Muscle layer of colon (tissue), 2 donors: ENCODE results near the gene AMDHD1.

Experiments used
- H3K27ac ChIP-seq: one replicate; pipeline ENCODE4 v1.7.0; 2013; ENCODE audit warnings: low read depth, mild to moderate bottlenecking, low read length, moderate library complexity
- H3K27me3 ChIP-seq, 2 donors: one replicate each; pipeline ENCODE4 v1.7.0; 2013; ENCODE audit warnings: low read length in 2 of 2, mild to moderate bottlenecking in 2 of 2; ENCODE audit not compliant: insufficient read depth in 2 of 2, control insufficient read depth in 1 of 2
- H3K36me3 ChIP-seq: one replicate; pipeline ENCODE4 v1.7.0; 2013; ENCODE audit warnings: mild to moderate bottlenecking, low read length; ENCODE audit not compliant: insufficient read depth
- H3K4me1 ChIP-seq: one replicate; pipeline ENCODE4 v1.7.0; 2013; ENCODE audit warnings: mild to moderate bottlenecking, low read length; ENCODE audit not compliant: insufficient read depth
- H3K4me3 ChIP-seq, 2 donors: one replicate each; pipeline ENCODE4 v1.7.0; 2013; ENCODE audit warnings: low read length in 2 of 2, low read depth in 1 of 2, mild to moderate bottlenecking in 1 of 2, moderate library complexity in 1 of 2
- H3K9ac ChIP-seq: one replicate; pipeline ENCODE4 v1.7.0; 2013; ENCODE audit warnings: low read length
- H3K9me3 ChIP-seq: one replicate; pipeline ENCODE4 v1.7.0; 2013; ENCODE audit warnings: mild to moderate bottlenecking, low read length
- donor health status: abdominal sarcoma.
- donor health status: Adenocarcinoma of cecum.

AMDHD1 gene

GRCh38 chr12:95943330-95943842 is at the start of gene AMDHD1:
Gene AMDHD1, plus strand, starts transcription at chr12:95943331. Its CDS starts 68 bp downstream, at chr12:95943399.
- no peaks in the 10 kb centered on the region for H3K9me3 ChIP-seq
- peaks cover 6% of the 10 kb centered on the region for H3K4me1 ChIP-seq
- H3K4me3 ChIP-seq: peak within 1 kb of the TSS; percentile 62 to 93
- H3K9ac ChIP-seq: peak within 1 kb of the TSS; percentile 46
- no peaks in the 10 kb centered on the region for H3K36me3 ChIP-seq
- H3K27ac ChIP-seq: peak within 1 kb of the TSS; percentile 81
- H3K27me3 ChIP-seq: no peaks in the 10 kb centered on the region

- Histone ChIP-seq H3K36me3 (no peaks in the 10 kb centered on the region), H3K4me3 (no peak overlapping the region), H3K9ac (no peak overlapping the region), H3K27ac (no peak overlapping the region), H3K27me3 (no peaks in the 10 kb centered on the region), H3K4me1 (no peaks in the 10 kb centered on the region), H3K9me3 (no peaks in the 10 kb centered on the region)
Observed at GRCh38 chr12:95896846-95897245, 46.3 kb upstream of the AMDHD1 start.

GRCh38 chr12:95898081-95898480 is 45.0 kb upstream of the AMDHD1 start:
- no peak overlapping the region for H3K4me3 ChIP-seq
- H3K36me3 ChIP-seq: no peaks in the 10 kb centered on the region
- H3K27ac ChIP-seq: no peak overlapping the region
- H3K4me1 ChIP-seq: no peaks in the 10 kb centered on the region
- H3K9ac ChIP-seq: no peak overlapping the region
- no peaks in the 10 kb centered on the region for H3K9me3 ChIP-seq
- no peaks in the 10 kb centered on the region for H3K27me3 ChIP-seq

DNA sequence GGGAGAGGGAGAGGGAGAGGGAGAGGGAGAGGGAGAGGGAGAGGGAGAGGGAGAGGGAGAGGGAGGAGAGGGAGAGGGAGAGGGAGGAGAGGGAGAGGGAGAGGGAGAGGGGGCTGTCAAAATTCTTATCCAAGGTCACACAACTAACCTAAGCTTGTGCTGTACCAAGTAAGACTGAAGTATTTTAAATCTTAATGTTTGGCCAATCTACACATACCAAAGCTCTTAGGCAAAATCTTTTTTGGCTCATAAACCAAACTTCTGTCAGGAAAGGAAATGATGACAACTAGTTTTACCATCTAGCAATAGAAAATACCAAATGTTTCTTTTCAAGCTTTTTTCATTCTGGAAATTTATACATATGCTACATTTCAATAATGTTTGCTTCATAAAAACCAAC is 34.6 kb upstream of the AMDHD1 start:
- Histone ChIP-seq H3K9ac (no peak overlapping the region), H3K4me1 (no peaks in the 10 kb centered on the region), H3K36me3 (no peaks in the 10 kb centered on the region), H3K9me3 (no peaks in the 10 kb centered on the region), H3K27ac (no peak overlapping the region), H3K4me3 (no peak overlapping the region), H3K27me3 (no peaks in the 10 kb centered on the region)

GRCh38 chr12:95909871-95910270 is 33.3 kb upstream of the AMDHD1 start:
- no peaks in the 10 kb centered on the region for H3K4me1 ChIP-seq
- H3K9ac ChIP-seq: no peak overlapping the region
- H3K9me3 ChIP-seq: no peaks in the 10 kb centered on the region
- no peak overlapping the region for H3K4me3 ChIP-seq
- H3K36me3 ChIP-seq: no peaks in the 10 kb centered on the region
- H3K27ac ChIP-seq: no peak overlapping the region
- H3K27me3 ChIP-seq: no peaks in the 10 kb centered on the region

GRCh38 chr12:95918194-95918993 is 24.7 kb upstream of the AMDHD1 start:
- Histone ChIP-seq H3K4me1 (no peaks in the 10 kb centered on the region), H3K27me3 (no peaks in the 10 kb centered on the region), H3K9me3 (no peaks in the 10 kb centered on the region), H3K4me3 (no peak overlapping the region), H3K9ac (no peak overlapping the region), H3K27ac (no peak overlapping the region), H3K36me3 (no peaks in the 10 kb centered on the region)

DNA sequence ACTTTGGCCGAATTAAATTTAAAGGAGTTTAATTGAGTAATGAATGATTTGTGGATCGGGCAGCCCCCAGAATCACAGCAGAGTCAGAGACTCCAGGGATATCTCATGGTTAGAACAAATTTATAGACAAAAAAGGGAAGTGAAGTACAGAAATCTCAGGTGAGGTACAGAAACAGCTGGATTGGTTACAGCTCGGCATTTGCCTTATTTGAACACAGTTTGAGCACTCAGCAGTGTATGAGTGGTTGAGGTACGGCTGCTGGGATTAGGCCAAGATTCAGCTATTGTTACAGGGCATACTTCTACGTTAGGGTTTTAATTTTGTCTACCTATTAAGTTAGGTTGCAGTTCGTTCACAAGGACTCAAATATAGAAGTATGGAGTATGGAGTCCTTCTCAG is 24.0 kb upstream of the AMDHD1 start:
- H3K36me3 ChIP-seq: no peaks in the 10 kb centered on the region
- no peaks in the 10 kb centered on the region for H3K9me3 ChIP-seq
- no peak overlapping the region for H3K4me3 ChIP-seq
- H3K27me3 ChIP-seq: no peaks in the 10 kb centered on the region
- no peaks in the 10 kb centered on the region for H3K4me1 ChIP-seq
- no peak overlapping the region for H3K27ac ChIP-seq
- H3K9ac ChIP-seq: no peak overlapping the region

DNA sequence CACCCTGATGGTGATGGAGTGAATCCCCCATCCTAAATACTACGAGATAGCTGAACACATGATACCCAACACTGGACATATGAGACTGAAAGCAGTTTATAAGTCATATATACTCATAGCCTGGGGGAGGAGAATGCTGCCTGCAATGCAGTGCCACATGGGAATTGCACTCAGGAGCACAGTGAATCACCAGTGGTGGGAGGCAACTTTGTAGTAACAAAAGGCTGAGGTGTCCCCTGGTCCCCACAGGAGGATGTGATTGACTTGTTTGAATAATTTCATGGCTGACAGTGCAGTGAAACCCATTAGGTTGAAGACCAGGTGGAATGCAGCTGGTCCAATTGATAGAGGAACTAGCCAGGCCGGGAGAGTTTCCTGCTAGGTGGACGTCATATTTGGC is 20.9 kb upstream of the AMDHD1 start:
- Histone ChIP-seq H3K36me3 (no peaks in the 10 kb centered on the region), H3K27ac (no peak overlapping the region), H3K4me1 (no peaks in the 10 kb centered on the region), H3K9me3 (no peaks in the 10 kb centered on the region), H3K27me3 (no peaks in the 10 kb centered on the region), H3K9ac (no peak overlapping the region), H3K4me3 (no peak overlapping the region)

GRCh38 chr12:95940514-95940913 is 2.6 kb upstream of the AMDHD1 start:
- Histone ChIP-seq H3K27ac (no peak overlapping the region), H3K4me1 (peaks cover 6% of the 10 kb centered on the region), H3K9ac (no peak overlapping the region), H3K4me3 (no peak overlapping the region), H3K9me3 (no peaks in the 10 kb centered on the region), H3K27me3 (no peaks in the 10 kb centered on the region), H3K36me3 (no peaks in the 10 kb centered on the region)

GRCh38 chr12:95942101-95942523 is 1.0 kb upstream of the AMDHD1 start:
- Histone ChIP-seq H3K27ac (peak overlapping the region; percentile 81), H3K4me3 (peak overlapping the region; percentile 62 to 93), H3K27me3 (no peaks in the 10 kb centered on the region), H3K9ac (peak overlapping the region; percentile 46), H3K4me1 (peaks cover 6% of the 10 kb centered on the region), H3K36me3 (no peaks in the 10 kb centered on the region), H3K9me3 (no peaks in the 10 kb centered on the region)

DNA sequence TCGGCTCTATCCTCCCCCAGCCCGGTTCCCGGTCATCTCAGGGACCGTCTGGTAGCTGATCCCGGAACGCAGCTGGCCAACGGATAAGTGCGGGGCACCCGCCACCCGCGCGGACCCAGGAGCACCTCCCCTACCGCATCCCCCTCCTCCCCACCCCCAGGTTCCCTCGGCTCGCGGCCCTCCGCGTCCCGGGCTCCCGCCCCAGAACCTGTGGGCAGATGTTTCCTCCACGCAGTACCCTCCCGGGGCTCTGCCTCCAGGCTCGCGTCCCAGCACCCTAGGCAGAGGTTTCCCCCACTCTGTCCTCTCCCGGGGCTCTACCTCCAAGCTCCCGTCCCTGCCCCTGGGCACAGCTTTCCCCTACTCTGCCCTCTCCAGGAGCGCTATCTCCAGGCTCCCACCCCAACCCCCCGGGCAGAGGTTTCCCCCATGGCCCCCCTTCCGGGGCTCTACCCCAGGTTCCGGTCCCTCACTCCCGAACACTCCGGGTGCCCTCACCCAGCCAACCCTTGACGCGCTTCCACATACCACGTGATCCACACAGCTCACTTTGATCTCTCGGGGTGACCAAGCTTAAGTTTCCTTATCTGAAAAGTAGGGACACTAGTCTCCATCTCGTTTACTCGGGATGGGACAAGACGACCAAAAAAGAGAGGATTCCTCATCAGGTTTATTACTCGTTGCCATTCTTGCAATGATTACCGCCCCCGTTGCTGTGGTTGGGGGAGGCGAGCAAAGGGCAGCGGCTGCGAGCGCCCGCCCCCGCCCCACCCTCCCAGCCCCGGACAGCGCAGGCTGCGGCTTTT is 404 bp upstream of the AMDHD1 start, which contains the start of gene CCDC38:
CCDC38 (minus strand) TSS at position 91 of the 806 bp plus-strand sequence. CDS start 6,105 bp downstream, outside the sequence.
- Histone ChIP-seq H3K9me3 (no peaks in the 10 kb centered on the region), H3K4me3 (peak within 1 kb of the TSS; percentile 62 to 93), H3K27ac (peak within 1 kb of the TSS; percentile 81), H3K9ac (peak within 1 kb of the TSS; percentile 46), H3K4me1 (peaks cover 6% of the 10 kb centered on the region), H3K27me3 (no peaks in the 10 kb centered on the region), H3K36me3 (no peaks in the 10 kb centered on the region)
